Keratinocyte (primary cell): Measurements from ENCODE around the gene TREH. TPM values are rescaled to one million over a fixed set of nuclear protein-coding genes. Genes with fewer than 3 reads are reported as not detected.

Experiments
- DNase-seq: peaks from one replicate; pipeline ENCODE4 v3.0.0-alpha.2; 2011; ENCODE audit warnings: low read depth, missing footprints, low spot score
- FAIRE-seq: peaks from 2 replicates; lab custom pipeline; 2011; peaks lifted over from hg19 to GRCh38; lab: Jason Lieb, UNC
- H2AFZ ChIP-seq: 2 replicates; pipeline ENCODE4 v1.6.0; 2012; ENCODE audit warnings: low read length, control low read depth, inconsistent platforms; ENCODE audit not compliant: control insufficient read depth
- H3K27ac ChIP-seq: 2 replicates; pipeline ENCODE4 v1.5.1; 2011; ENCODE audit warnings: low read length; ENCODE audit not compliant: control insufficient read depth, insufficient read depth
- H3K27me3 ChIP-seq: 3 replicates; pipeline ENCODE4 v1.6.0; 2011; ENCODE audit warnings: low read length; ENCODE audit not compliant: control insufficient read depth, insufficient read depth; ENCODE audit errors: extremely low read depth
- H3K36me3 ChIP-seq, 2 experiments: 2 replicates in 1 of 2; 3 replicates in 1 of 2; pipeline ENCODE4 v1.5.1; 2011; ENCODE audit warnings: low read length in 2 of 2, mild to moderate bottlenecking in 1 of 2; ENCODE audit not compliant: control insufficient read depth in 2 of 2, insufficient read depth in 2 of 2; ENCODE audit errors: extremely low read depth in 1 of 2
- H3K4me1 ChIP-seq: 3 replicates; pipeline ENCODE4 v1.5.1; 2011; ENCODE audit warnings: low read length; ENCODE audit not compliant: control insufficient read depth, insufficient read depth; ENCODE audit errors: extremely low read depth
- H3K4me2 ChIP-seq: 3 replicates; pipeline ENCODE4 v1.6.0; 2011; ENCODE audit warnings: low read depth, low read length; ENCODE audit not compliant: control insufficient read depth, insufficient read depth; ENCODE audit errors: extremely low read depth
- H3K4me3 ChIP-seq, 3 experiments: fragments of 200-600 bp in 1 of 3; sonication (generic) in 1 of 3; 2 replicates in 2 of 3; 3 replicates in 1 of 3; pipeline ENCODE4 v1.5.1; 2011 to 2016; ENCODE audit warnings: low read length in 3 of 3, mild to moderate bottlenecking in 3 of 3, control low read depth in 2 of 3, inconsistent platforms in 1 of 3, low read depth in 1 of 3, mixed read lengths in 1 of 3, mixed run types in 1 of 3, moderate library complexity in 1 of 3; ENCODE audit not compliant: control insufficient read depth in 2 of 3, insufficient read depth in 2 of 3; ENCODE audit errors: extremely low read depth in 1 of 3
- H3K79me2 ChIP-seq: 2 replicates; pipeline ENCODE4 v1.6.0; 2012; ENCODE audit warnings: low read length; ENCODE audit not compliant: control insufficient read depth, insufficient read depth
- H3K9ac ChIP-seq: 3 replicates; pipeline ENCODE4 v1.6.0; 2011; ENCODE audit warnings: low read length; ENCODE audit not compliant: control insufficient read depth, insufficient read depth; ENCODE audit errors: extremely low read depth
- H3K9me1 ChIP-seq: 3 replicates; pipeline ENCODE4 v1.6.0; 2011; ENCODE audit warnings: low read length; ENCODE audit not compliant: control insufficient read depth, insufficient read depth; ENCODE audit errors: extremely low read depth
- H3K9me3 ChIP-seq: 2 replicates; pipeline ENCODE4 v1.5.1; 2012; ENCODE audit warnings: low read depth, low read length; ENCODE audit not compliant: control insufficient read depth
- H4K20me1 ChIP-seq: 3 replicates; pipeline ENCODE4 v1.6.0; 2011; ENCODE audit warnings: low read length; ENCODE audit not compliant: control insufficient read depth, insufficient read depth; ENCODE audit errors: extremely low read depth
- EZH2 ChIP-seq: IDR thresholded peaks from one replicate; pipeline ENCODE4 v1.6.1; 2012; ENCODE audit warnings: inconsistent platforms, mild to moderate bottlenecking, low read length, moderate library complexity
- dilution Hi-C: fragments of 300-500 bp; cut with MboI; formaldehyde crosslinking; loops from one replicate; pipeline ENCODE4 v1.7.0; 2020; ENCODE audit warnings: low sequenced_read_pairs; ENCODE audit not compliant: extremely low pct_ligation_motif_present
- polyA plus RNA-seq, 5 experiments: library from polyadenylated mRNA; depleted of rRNA in 3 of 5; stranded (reverse) in 3 of 5; stranded (forward) in 1 of 5; unstranded in 1 of 5; fragments of >200 nt; gene quantifications; 1 replicate in 1 of 5; 2 replicates in 3 of 5; 3 replicates in 1 of 5; pipeline versions ENCODE4 v1.2.1 to v1.2.3, GENCODE V29; 2011 to 2012; ENCODE audit warnings: missing spikeins in 2 of 5, low read depth in 1 of 5, low replicate concordance in 1 of 5
- TF ChIP-seq, protein P1 (sequence below), 3 experiments: IDR thresholded peaks in 1 of 3; conservative IDR thresholded peaks in 1 of 3; optimal IDR thresholded peaks in 1 of 3; 2 replicates in 2 of 3; 3 replicates in 1 of 3; pipeline versions ENCODE3 to v1.5.1; 2011; ENCODE audit warnings: low read length in 3 of 3, mild to moderate bottlenecking in 3 of 3, moderate library complexity in 2 of 3, control low read depth in 1 of 3, inconsistent platforms in 1 of 3; ENCODE audit not compliant: insufficient read depth in 2 of 3; ENCODE audit errors: extremely low read depth in 1 of 3

The TREH gene
- polyA plus RNA-seq, 1 donor (not counting 4 experiments of a cell fraction or from before 2014, with no cell fraction given): not detected

DNA sequence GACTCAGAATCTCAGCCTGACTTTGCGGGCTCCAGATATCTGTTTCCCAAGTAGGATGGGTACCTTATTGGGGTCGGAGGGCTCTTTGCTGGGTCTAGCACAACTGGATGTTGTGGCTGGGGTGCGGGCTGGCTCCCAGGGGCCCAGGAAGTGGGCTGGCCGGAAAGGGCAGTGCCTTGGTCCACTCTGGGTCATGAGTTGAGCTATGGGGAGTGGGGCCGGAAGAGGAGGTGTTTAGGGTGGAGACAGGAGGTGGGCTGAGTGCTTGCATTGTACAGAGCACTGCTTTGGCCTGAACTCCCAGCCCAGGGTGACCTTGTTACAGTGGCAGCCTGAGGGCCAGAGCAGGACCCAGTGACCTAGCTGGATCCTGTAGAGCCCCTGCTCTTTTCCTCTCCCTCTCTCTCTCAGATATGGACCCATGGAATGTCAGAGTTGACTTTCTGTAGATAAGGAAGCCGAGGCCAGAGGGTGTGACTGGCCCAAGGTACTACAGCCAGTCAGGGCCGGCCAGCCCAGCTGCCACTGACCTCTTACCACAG is 58.9 kb downstream of the TREH start:
- Histone ChIP-seq H3K4me3 (peak overlapping the region; percentile 72 to 96 (median 93)), H3K79me2 (peaks cover 9% of the 10 kb centered on the region), H3K4me2 (peak overlapping the region; percentile 50), H3K4me1 (peaks cover 74% of the 10 kb centered on the region), H3K36me3 (peaks cover 0 to under 1% of the 10 kb centered on the region in 2 experiments), H2AFZ (peak overlapping the region; percentile 60), H3K27ac (peak overlapping the region; percentile 44), H3K9ac (peak overlapping the region; percentile 29), H3K27me3 (no peaks in the 10 kb centered on the region), H4K20me1 (no peaks in the 10 kb centered on the region), H3K9me1 (no peaks in the 10 kb centered on the region), H3K9me3 (no peaks in the 10 kb centered on the region)
- no peak for TF ChIP-seq EZH2
- TF ChIP-seq, protein P1, sequence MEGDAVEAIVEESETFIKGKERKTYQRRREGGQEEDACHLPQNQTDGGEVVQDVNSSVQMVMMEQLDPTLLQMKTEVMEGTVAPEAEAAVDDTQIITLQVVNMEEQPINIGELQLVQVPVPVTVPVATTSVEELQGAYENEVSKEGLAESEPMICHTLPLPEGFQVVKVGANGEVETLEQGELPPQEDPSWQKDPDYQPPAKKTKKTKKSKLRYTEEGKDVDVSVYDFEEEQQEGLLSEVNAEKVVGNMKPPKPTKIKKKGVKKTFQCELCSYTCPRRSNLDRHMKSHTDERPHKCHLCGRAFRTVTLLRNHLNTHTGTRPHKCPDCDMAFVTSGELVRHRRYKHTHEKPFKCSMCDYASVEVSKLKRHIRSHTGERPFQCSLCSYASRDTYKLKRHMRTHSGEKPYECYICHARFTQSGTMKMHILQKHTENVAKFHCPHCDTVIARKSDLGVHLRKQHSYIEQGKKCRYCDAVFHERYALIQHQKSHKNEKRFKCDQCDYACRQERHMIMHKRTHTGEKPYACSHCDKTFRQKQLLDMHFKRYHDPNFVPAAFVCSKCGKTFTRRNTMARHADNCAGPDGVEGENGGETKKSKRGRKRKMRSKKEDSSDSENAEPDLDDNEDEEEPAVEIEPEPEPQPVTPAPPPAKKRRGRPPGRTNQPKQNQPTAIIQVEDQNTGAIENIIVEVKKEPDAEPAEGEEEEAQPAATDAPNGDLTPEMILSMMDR (optimal IDR thresholded peaks at IDR 0.05 in 1 of 3, IDR thresholded peaks at IDR 0.05 in 1 of 3, conservative IDR thresholded peaks at IDR 0.05 in 1 of 3; ENCODE audit: extremely low read depth in 1 of 3, insufficient read depth in 2 of 3, low read length in 3 of 3): no peak
- FAIRE-seq (no peak), DNase-seq (no peak)
- dilution Hi-C loops: no loop called here

DNA sequence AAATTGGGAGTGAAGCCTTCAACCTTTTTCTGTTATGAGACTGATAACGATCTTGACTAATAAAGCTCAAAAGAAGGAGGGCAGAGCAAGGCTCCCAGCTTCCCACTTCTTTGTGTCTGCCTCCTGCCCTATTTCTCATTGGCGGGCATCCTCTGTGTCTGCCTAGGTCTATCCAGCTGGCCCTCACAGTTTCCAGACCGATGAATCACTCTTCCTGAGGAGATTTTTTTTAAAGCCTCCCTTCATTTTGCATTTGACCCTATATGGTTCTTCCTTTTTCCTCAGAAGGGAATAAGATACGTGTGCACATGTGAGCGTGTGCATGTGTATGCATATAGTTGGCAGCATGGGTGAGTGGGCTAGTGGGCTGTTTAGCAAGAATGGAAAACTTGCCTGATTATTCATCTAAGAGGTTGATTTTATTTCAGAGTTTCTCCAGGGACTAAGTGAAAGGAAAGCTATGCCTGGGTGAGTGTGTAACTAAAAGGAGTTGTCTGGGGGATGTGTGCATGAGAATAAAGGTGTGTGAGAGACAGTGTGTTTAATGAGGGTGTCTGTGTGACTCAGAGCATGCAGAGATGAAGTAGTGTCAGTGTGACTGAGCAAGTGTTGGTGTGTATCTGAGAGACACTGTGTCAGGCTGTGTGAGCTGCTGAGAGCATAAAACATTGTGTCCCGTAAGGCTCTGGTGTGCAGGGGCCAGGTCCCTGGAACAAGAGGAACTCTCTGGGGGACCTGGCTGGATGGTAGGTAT is 59.8 kb downstream of the TREH start:
- Histone ChIP-seq H3K27me3 (no peaks in the 10 kb centered on the region), H2AFZ (no peak overlapping the region), H3K4me1 (peaks cover 66% of the 10 kb centered on the region), H3K79me2 (peaks cover 9% of the 10 kb centered on the region), H3K36me3 (peaks cover 0 to under 1% of the 10 kb centered on the region in 2 experiments), H3K9ac (peak overlapping the region; percentile 32), H3K4me3 (peak overlapping the region in 2 of 3 experiments; percentile 4), H3K9me3 (no peaks in the 10 kb centered on the region), H3K9me1 (no peaks in the 10 kb centered on the region), H4K20me1 (no peaks in the 10 kb centered on the region), H3K4me2 (peak overlapping the region; percentile 75), H3K27ac (peak overlapping the region; percentile 61)
- dilution Hi-C loops: no loop called here
- DNase-seq (no peak), FAIRE-seq (peak; percentile 79)
- TF ChIP-seq EZH2: no peak
- TF ChIP-seq, protein P1 (optimal IDR thresholded peaks at IDR 0.05 in 1 of 3, IDR thresholded peaks at IDR 0.05 in 1 of 3, conservative IDR thresholded peaks at IDR 0.05 in 1 of 3; ENCODE audit: extremely low read depth in 1 of 3, insufficient read depth in 2 of 3, low read length in 3 of 3): no peak
